NB4 (cell line): ENCODE data around the gene TNFSF13.

Experiments used
- DNase-seq: peaks from one replicate; pipeline ENCODE4 v3.0.0; 2010; ENCODE audit warnings: low read depth
- H3K4me3 ChIP-seq: one replicate; pipeline ENCODE4 v1.5.1; 2011; ENCODE audit warnings: mild to moderate bottlenecking, low read depth, low read length, moderate library complexity
- CTCF ChIP-seq: IDR thresholded peaks from one replicate; pipeline ENCODE4 v1.5.1; 2012; ENCODE audit warnings: low read depth, low read length
- MAX ChIP-seq: IDR thresholded peaks from 2 replicates; pipeline ENCODE4 v1.6.1; 2011; ENCODE audit warnings: low read depth, low read length
- MYC ChIP-seq: IDR thresholded peaks from 2 replicates; pipeline ENCODE4 v1.6.1; 2011; ENCODE audit warnings: low read depth, low read length
- POLR2A ChIP-seq: IDR thresholded peaks from 2 replicates; pipeline ENCODE4 v1.6.1; 2011; ENCODE audit warnings: mild to moderate bottlenecking; ENCODE audit not compliant: insufficient read length; ENCODE audit errors: extremely low read depth

Gene TNFSF13

DNA sequence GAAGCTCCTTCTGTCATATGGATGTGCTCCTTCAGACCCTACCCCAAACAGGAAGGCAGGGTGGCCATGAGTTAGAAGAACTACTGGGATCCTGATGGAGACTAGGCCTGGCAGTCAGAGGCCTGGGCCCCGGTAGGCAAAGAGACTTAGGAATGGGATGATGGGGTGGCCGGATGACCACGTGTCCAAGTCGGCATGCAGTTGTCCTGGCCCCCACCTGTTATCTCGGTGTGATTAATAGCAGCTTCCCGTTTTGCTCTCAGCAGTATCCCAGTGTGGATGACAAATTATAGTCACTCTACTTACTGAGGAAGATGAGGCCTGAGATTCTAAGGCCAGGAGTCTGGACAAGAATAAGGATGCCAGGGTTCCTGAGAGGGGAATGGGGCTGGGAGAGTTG, 8.2 kb upstream of the TNFSF13 start:
- TF ChIP-seq POLR2A (no peak), MAX (no peak), CTCF (no peak), MYC (no peak)
- DNase-seq, result no peak
- H3K4me3 ChIP-seq, result no peak overlapping the region

DNA sequence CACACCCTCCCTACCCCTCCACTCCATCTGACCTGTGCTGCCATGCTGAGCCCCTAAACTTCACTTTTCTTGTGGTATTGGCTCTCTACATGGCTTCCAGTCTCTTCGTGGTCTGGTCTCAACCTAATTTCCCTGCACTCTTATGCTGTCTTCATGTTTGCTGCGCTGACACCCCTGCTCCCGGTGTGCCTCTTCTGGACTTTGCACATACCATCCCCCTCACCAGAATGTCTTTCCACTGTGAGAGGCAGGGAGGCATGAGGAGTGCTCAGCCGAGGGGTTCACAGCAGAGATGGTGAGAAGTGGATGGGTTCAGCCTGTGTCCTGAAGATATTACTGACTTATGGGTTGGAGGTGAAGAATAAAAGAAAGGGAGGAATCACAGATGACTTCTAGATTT, 7.2 kb upstream of the TNFSF13 start:
- H3K4me3 ChIP-seq, result no peak overlapping the region
- TF ChIP-seq CTCF (no peak), MYC (no peak), MAX (no peak), POLR2A (no peak)
- DNase-seq, result no peak

DNA sequence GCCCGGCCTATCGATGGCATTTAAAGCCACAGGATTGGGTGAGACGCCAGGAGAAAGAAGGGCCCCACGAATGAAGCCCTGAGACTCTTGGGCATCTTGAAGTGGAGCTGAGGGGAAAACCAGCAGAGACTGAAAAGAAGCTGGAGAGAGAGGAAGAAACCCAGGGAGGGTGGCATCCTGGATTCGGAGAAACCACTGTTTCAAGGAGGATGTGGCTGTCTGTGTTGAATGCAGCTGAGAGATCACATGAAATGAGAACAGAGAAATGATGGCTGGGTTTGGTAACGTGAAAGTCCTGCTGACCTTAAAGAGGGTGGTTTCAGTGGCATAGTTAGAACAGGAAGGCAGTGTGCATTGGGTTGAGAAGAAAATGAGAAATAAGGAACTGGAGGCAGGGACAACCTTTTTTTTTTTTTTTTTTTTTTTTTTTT, 5.9 kb upstream of the TNFSF13 start:
- no peak overlapping the region for H3K4me3 ChIP-seq
- DNase-seq, result no peak
- TF ChIP-seq MAX (no peak), POLR2A (no peak), CTCF (no peak), MYC (no peak)

DNA sequence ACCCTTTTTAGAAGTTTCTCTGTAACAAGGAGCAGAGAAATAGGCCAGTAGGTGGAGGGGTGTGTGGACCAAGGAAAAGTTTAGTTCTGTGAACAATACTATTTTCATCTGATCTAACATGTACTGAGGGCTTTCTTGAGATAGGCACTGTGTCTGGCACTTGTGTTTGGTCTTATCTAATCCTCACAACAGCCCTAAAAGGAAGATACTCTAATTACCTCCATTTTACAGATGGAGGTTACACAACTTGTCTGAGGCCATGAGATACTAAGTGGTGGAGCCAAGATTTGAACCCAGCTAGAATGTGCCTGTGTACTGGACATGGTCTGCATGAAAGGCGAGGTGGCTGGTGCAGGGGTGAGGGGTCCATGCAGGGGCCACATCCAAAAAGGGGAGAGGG, 5.2 kb upstream of the TNFSF13 start:
- no peak for DNase-seq
- no peak for TF ChIP-seq CTCF
- TF ChIP-seq POLR2A, result no peak
- TF ChIP-seq MAX, result no peak
- no peak for TF ChIP-seq MYC
- H3K4me3 ChIP-seq, result no peak overlapping the region

DNA sequence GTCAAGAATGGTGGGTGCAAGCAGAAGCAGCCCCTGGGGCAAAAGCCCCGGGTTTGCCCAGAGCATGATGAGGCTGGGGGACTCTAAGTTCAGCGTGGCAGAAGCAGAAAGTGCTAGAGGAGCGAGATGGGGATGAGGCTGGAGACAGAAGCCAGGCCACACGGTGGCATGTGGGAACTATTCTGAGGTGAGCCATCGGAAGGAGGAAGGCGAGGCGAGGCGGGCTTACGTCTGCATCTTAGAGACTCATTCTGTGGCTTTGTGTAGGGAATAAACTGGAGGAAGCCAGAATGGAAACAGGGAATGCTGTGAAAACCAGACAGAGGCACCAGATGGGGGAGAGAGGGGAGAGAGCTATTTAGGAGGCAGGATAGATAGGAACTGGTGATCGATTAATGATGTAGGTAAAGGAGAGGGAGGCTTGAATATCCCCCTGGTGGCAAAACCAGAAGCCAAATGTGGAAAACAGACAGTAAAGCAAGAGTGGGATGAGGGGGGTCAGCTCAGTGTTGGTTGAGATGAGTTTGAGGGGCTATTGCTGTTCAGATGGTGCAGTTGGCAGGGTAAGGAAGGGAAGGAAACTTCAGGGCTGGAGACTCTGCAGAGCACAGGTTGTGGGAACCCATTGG, 3.1 kb upstream of the TNFSF13 start:
- no peak overlapping the region for H3K4me3 ChIP-seq
- DNase-seq, result no peak
- no peak for TF ChIP-seq MYC
- no peak for TF ChIP-seq MAX
- no peak for TF ChIP-seq POLR2A
- no peak for TF ChIP-seq CTCF
